HPDE6-E6E7 (cell line): ENCODE data around the gene GAL3ST2.
"Not testable (repeated sequence)": the region's sequence is repeated elsewhere in the genome, so short reads cannot be mapped to it uniquely, and the experiment has no call there.

Experiments used
- DNase-seq: peaks from one replicate; pipeline ENCODE4 v3.0.0; 2011; ENCODE audit warnings: missing footprints; ENCODE audit errors: extremely low spot score

The GAL3ST2 gene

DNA sequence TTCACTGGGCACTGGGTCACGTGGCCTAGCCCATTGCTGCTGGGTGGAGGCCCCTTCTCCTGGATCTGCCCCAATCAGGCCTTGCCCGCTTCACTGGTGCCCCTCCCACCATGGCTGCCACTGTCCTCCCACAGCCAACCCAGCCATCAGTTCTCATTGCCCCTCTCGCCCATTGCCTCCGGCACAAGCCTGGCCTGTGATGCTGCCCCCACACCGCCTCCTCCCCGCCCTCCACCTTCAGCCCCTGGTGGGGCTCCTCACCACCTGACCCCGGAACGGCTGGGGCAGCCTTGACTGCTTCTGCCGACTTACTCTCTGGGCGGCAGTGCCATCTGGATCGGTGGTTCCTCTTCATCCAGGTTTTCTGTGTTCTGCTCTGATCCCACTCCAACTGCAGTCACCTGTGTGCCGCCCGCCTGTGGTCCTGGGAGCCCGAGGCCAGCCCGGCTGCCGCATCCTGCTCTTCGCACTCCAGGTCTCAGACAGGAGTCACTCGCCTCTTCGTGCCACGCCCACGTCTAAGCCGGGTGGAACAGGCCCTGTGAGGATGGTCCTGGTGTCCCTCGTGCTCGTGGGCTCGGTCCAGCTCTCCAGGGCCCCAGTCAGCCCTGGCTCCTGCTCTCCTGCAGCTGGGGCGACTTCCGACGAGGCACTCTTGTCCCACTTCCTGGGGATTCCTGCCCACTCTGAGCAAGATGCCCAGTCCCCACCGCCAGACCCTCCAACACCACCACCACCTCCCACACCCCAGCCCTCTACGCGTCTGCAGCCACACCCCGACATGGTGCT, 28.0 kb upstream of the GAL3ST2 start:
- no peak for DNase-seq

DNA sequence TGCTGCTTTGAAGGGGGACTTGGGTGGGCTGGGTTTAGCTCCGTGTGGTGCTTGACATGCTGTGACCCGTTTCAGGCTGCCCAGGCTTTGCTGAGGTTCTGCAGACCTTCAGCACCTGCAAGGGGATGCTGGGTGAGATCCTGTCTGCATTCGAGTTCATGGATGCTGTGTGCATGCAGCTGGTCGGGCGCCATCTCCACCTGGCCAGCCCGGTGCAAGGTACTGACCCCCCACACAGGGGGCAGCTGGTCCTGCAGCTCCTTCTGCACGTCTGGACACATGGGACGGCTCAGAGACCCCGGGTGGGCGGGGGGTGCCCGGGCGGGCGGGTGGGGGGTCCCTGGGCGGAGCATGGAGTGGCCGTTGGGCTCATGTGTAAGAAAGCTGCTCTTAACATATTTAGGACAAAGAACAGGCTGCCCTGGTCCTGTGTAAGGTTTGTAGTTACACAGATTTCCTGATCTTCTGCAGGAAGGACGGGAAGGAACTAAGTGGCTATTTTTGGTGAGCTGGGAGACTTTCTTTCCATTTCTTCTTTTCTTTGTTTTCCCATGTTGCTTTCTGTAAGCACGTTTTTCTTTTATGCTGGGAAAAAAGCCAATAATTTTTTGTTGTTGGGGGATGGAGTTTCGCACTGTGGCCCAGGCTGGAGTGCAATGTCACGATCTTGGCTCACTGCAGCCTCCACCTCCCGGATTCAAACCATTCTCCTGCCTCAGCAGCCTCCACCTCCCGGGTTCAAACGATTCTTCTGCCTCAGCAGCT, 26.4 kb upstream of the GAL3ST2 start:
- DNase-seq = no peak

DNA sequence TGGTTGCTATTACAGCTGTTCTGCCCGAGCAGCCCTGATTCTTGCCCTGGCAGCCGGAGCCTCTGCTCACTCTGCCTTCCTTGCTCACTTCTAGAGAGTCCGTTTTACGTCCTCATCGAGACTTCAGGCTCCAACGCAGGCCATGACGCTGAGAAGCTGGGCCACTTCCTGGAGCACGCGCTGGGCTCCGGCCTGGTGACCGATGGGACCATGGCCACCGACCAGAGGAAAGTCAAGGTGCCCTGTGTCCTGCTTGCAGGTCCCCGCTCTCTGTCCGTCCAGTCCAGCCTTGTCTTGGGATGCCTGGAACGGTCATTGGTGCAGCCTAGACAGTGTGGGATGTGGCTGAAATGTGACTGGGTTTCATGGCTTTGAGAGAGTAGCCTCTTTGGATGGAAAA, 25.5 kb upstream of the GAL3ST2 start:
- no peak for DNase-seq

DNA sequence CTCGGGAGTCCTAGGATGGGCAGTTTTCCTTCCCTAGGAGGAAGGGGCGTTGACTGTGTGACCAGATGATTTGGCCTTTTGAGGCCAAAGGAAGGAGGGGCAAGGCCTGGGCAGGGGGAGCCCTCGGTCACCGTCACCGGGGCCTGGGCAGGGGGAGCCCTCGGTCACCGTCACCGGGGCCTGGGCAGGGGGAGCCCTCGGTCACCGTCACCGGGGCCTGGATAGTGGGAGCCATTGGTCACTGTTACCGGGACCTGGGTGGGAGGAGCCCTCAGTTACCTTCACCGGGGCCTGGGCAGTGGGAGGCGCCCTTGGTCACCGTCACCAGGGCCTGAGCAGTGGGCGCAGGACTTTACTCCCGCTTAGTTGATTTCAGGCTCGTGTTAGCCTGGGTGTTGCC, 24.8 kb upstream of the GAL3ST2 start:
- no peak for DNase-seq

DNA sequence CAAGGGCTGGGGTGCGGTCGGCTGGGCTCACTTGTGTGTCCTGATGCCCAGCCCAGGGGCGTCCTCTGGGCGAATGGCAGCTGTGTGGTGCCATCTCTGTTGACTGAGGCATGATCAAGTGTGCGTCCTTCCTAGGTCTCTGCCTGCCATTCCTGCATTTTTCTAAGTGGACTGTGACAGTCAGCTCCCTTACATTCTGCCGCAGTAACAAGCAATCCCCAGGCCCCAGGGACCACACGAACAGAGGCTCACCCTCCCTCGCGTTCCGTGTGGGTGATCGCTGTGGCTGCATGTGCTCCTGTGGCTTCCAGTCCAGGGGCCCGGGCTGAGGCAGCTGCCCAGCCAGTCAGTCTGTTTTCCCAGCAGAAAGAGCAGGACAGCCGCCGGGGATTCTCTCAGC, 24.4 kb upstream of the GAL3ST2 start:
- DNase-seq = no peak

DNA sequence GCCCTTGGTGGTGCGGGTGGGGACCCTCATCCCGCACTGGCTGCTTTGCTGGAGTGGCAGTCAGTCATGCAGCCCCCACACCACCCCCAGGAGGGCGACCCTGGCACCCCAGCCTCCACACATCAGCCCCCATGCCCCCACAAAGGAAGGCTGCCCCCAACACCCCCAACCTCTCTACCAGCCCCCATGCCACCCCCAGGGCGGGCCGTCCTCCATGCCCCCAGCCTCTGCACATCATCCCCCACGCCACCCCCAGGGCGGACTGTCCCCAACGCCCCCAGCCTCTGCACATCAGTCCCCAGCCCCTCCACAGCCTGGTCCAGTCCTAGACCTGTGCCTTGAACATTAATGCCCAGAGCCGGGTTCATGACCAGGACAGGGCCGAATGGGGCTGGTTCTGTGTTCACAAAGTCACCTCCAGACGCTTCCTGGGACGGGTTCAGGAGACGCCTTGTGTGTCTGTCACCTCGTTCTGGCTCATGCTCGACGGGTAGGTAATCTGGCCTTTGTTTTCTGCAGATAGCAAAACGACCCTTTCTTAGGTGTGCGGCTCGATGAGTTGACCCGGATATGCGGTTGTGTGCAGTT, 23.8 kb upstream of the GAL3ST2 start:
- DNase-seq = no peak

DNA sequence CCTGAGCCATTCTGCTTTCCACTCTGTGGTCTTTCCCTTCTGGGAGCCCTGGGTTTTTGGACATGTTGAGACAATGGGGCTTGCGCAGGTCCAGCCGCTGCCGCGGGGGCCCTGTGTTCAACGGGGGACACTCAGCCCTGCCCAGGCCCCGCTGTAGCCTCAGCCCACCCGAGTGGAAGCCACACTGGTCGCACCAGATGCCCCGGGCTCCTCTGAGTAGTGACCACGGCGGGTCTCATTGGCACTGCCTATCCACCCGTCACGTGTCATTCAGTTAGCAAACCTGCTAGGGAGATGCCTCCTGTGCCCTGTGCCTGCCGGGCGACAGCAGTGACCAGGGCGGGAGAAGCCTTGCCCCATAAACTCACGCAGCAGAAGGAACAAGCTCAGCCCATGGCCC, 23.1 kb upstream of the GAL3ST2 start:
- no peak for DNase-seq

DNA sequence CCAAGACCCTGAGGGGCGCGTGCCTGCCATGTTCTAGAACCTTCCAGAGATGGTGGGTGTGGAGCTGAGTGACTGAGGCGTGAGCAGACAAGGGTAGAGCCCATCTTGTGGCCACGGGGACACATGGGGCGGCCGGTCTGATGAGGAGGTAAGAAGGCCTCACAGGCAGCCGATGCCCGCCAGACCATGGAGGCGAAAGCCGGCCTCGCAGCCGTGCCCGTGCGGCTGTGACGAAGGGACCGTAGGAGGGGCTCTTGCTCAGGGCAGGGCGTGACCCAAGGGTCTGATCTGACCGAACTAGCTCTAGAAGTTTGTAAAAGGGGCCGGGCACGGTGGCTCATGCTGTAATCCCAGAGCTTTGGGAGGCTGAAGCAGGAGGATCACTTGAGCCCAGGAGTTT, 22.6 kb upstream of the GAL3ST2 start:
- DNase-seq = no peak

DNA sequence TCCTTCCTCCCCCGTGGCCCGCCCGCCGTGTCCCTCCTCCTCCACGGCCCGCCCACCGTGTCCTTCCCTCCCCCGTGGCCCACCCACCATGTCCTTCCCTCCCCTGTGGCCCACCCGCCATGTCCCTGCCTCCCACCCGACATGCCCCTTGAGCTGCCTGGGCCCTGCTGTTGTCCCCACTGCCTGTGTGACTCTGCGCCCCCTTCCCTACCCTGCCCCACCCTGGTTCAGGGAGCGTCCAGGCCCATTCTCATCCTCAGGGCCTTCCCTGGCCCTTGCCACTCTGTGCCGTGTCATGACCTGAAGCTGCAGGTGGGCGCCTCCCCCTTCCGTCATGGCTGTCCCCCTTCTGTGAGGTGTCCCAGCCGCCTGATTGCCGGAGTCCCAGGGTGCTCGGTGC, 21.5 kb upstream of the GAL3ST2 start:
- DNase-seq = no peak

DNA sequence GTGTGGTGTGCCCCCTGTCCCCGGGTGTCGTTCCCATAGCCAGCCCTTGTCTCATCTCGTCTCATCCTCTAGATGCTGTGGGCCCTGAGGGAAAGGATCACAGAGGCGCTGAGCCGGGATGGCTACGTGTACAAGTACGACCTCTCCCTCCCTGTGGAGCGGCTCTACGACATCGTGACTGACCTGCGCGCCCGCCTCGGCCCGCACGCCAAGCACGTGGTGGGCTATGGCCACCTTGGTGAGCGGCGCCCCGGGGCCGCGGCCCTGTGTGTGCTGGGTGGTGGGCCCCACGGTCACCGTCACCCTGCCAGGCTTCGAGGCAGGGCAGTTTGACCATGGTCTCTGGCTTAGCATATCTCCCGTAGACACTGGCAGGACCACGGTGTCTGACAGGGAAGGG, 20.8 kb upstream of the GAL3ST2 start:
- DNase-seq = no peak

DNA sequence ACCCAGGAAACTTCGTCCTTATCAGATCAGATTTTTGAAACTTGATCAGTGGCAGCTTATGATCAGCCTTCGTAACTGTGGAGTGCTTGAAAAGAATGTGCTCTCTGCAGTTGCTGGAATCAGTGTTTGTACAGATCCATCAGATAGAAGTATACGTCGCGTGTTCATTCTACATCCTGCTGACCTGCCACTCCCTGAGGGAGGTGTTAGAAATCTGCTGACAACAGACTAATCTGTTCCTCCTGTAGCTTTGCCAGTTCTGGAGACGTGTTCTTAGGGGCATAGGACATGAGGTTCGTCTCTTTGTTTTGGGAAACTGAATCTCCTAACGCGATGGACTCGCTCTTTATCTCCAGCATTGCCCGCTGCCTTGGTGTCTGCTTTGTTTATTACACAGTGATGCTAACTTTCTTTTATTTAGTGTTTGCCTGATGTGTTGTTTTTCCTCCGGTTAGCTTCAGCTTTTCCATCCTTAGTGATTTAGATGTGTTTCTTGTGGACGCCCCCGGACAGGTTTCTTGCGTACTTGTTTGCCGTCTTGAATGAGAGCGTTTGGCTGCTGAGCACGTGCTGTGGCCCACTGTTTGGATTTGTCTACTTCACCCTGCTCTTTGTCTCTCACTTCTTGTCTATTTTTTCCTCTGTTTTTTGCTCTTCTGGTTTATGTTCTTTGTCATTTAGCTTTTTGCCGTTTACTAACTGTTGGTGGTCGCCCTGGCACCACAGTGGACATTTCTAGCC, 17.4 kb upstream of the GAL3ST2 start:
- DNase-seq = no peak

DNA sequence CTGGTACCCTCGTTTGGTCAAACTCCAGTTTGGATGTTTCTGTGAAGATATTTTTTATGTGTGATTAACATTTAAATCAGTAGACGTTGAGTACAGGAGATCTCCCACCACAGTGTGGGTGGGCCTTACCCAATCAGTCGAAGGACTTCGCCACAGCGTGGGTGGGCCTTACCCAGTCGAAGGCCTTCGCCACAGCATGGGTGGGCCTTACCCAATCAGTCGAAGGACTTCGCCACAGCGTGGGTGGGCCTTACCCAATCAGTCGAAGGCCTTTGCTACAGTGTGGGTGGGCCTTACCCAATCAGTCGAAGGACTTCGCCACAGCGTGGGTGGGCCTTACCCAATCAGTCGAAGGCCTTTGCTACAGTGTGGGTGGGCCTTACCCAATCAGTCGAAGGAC, 16.7 kb upstream of the GAL3ST2 start:
- not testable (repeated sequence) for DNase-seq

DNA sequence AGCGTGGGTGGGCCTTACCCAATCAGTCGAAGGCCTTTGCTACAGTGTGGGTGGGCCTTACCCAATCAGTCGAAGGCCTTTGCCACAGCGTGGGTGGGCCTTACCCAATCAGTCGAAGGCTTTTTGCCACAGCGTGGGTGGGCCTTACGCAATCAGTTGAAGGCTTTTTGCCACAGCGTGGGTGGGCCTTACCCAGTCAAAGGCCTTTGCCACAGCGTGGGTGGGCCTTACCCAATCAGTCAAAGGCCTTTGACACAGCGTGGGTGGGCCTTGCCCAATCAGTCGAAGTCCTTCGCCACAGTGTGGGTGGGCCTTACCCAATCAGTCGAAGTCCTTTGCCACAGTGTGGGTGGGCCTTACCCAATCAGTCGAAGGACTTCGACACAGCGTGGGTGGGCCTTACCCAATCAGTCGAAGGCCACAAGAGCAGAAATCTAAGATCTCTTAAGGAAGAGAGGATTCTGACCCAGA, 16.3 kb upstream of the GAL3ST2 start:
- no peak for DNase-seq

DNA sequence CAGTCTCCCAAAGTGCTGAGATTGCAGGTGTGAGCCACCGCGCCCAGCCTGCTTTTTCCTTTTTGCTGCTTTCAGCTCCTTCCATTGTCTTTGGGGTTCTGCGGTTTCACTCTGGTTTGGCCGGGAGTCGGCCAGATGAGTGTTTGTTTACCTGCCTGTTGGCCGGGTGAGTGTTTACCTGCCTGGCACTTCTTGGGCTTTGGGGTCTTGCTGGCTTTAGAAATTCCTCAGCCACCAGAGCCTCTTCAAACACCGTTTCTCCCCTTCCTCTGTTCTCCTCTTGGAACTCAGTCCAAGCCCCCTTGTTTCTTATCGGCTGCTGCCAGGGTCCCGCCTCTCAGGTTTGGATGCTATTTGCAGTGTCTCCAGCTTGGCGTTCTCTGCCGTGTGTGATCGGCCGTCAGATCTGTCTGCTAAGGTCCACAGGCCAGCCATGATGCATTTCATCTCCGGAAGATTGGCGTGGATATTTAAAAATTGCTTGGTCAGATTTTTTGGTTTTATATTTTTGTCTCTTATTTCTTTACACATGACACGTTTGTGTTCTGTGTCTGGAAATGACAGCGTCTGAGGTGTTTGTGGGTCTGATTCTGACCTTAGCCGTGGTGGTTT, 14.2 kb upstream of the GAL3ST2 start:
- no peak for DNase-seq

DNA sequence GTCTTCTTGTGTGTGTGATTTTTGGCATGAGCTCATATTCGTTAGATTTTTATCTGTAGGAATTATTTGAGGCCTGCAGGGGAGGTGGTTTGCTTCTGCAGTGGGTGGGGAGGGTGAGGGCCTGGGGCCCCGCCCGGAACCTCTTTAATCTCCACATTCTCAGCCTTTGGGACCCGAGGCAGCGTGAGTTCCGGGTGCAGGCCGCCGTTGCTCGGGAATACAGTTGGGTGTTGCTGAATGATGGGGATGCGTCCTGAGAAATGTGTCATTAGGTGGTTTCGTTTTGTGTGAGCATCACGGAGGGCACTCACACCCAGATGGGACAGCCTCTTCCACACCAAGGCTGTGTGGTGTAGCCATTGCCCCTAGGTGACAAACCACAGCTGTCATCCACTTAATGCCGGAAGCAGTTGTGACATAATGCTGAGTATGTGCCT, 13.7 kb upstream of the GAL3ST2 start:
- DNase-seq = no peak

DNA sequence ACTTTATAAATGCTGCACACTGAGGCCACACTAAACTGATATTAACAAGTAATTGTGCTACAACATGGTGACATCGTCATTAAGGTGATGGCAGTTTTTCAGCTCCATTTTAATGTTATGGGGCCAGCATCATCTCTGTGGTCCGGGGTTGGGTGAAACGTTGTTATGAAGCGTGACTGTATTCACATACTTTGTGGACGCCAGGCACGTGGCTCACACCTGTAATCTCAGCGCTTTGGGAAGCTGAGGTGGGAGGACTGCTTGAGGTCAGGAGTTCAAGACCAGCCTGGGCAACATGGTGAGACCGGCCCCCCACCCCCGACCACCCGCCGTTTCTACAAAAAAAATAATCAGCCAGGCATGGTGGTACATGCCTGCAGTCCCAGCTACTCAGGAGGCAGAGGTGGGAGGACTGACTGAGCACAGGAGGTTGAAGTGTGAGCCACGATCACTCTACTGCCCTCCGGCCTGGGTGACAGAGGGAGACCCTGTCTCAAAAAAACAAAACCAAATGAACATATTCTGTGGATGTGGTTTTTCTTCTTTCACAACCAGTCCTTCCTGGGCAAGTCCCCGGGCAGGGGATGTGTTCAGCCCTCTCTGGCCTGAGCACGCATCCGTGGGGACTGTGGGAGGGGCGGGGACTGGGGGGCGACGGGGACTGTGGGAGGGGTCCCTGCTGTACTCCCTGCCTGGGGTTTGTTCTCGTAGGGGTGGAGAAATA, 12.9 kb upstream of the GAL3ST2 start:
- no peak for DNase-seq

DNA sequence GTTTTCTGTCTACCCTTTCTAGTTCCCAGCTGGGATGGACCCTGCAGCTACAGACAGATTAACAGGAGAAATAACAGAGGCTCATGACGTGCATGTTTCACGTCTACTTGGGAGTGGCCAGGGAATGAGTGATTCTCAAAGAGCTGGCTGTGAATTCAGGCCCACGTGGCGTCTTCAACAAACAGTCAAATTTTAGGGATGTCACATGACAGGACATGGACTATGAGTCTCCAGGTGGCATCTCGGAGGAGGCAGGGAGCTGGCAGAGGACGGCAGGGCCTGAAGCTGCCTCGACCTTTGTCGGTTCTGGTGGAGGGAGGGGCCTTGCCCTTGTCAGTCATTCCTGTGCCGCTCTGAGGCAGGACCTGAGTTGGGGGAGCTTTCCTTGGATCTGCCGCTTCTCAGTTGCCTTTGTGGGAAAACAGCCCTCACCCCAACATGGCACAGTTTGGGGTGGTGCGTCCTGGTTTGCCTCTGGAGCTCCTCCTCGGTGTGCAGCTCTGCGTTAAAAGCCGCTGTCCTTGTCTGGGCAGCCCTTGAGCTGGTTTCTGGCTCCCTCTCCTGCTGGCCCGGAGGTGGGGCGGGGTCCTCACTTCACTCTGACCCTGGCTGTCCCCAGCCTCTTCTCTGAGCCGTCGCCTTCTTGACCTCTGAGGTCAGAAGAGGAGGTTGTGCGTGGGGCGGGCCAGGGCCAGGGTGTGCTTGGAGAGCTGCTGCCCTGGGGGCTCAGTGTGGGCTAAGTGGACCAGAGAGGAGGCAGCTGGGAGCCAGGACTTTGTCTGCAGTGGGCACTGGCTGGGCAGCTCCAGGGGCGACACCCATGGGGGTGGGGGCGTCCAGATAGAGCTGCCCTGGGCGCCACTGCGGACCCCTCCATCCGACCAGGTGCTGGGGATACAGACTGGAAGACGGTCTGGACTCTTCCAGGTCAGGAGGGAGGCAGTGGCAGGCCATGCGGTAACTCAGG, 12.1 kb upstream of the GAL3ST2 start:
- no peak for DNase-seq

DNA sequence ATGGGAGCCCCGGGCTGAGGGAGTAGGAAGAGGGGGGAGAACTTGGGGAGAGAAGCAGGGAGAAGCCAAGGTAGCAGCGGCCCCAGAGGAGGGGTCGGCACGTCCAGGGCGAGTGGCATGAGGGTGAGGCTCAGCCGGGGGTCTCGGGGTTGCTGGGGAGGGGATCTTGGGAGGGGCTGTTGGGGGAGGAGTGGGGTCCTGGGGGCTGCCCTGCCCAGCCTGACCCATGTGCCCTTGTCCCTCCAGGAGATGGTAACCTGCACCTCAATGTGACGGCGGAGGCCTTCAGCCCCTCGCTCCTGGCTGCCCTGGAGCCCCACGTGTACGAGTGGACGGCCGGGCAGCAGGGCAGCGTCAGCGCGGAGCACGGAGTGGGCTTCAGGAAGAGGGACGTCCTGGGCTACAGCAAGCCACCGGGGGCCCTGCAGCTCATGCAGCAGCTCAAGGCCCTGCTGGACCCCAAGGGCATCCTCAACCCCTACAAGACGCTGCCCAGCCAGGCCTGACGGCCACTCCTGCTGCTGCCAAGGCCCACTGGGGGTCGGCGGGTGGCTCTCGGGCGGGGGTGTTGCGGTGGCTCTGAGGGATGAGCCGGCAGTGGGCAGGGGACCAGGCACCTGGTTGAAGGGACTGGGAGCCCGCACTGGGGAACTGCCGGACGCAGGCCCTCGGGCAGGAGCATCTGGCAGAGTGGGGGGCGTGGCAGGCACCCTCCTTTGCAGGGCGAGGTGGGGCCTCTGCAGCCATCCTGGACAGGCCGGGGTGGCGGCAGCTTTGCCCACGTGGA, 9.0 kb upstream of the GAL3ST2 start:
- DNase-seq = no peak

DNA sequence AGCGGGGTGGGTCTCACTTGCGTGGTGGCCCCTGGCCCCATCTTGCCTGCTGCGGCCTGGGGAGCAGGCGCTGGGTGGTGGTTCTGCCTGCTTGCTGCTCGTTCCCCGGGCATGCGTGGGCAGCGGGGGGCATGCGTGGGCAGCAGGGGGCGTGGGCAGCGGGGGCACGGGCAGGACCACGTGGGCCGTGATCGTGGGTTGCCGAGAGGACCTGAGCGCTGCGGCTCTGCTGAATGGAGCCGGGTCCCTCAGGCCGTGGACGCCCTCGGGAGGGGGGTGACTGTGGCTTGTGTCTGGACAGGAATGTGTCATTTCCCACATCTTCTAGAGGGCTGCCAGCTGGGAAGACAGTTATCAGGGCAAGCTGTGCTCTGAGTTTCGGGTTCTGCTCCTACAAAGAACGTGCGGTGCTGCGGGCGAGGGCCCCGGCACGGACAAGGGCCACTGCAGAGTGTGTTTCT, 8.3 kb upstream of the GAL3ST2 start:
- no peak for DNase-seq
